Trophoblast cell (in vitro differentiated cells and primary cell): Measurements from ENCODE around the gene ERICH6B.
A peak's percentile ranks its signal among the peaks of the same experiment; 100 is the strongest.

ENCODE experiments used
- DNase-seq, 2 donors: peaks; one replicate each; pipeline ENCODE4 v3.0.0-alpha.2; 2016
- H2AFZ ChIP-seq: 2 replicates; pipeline ENCODE4 v1.6.1; 2013; ENCODE audit warnings: low read length, moderate library complexity, mild to moderate bottlenecking; ENCODE audit not compliant: insufficient read depth, poor library complexity
- H2AK5ac ChIP-seq: 2 replicates; pipeline ENCODE4 v1.6.1; 2013; ENCODE audit warnings: mild to moderate bottlenecking, low read length
- H2BK120ac ChIP-seq: 2 replicates; pipeline ENCODE4 v1.6.1; 2013; ENCODE audit warnings: low read length, mild to moderate bottlenecking, moderate library complexity; ENCODE audit not compliant: insufficient read depth, poor library complexity
- H2BK12ac ChIP-seq: 2 replicates; pipeline ENCODE4 v1.6.1; 2013; ENCODE audit warnings: mild to moderate bottlenecking, low read length, moderate library complexity
- H2BK5ac ChIP-seq: 2 replicates; pipeline ENCODE4 v1.6.1; 2013; ENCODE audit warnings: low read length, low read depth, moderate library complexity, mild to moderate bottlenecking; ENCODE audit not compliant: poor library complexity
- H3K14ac ChIP-seq: 2 replicates; pipeline ENCODE4 v1.6.1; 2013; ENCODE audit warnings: mild to moderate bottlenecking, low read length
- H3K18ac ChIP-seq: 2 replicates; pipeline ENCODE4 v1.6.1; 2013; ENCODE audit warnings: mild to moderate bottlenecking, low read length
- H3K23ac ChIP-seq: 2 replicates; pipeline ENCODE4 v1.6.1; 2013; ENCODE audit warnings: low read length
- H3K27ac ChIP-seq: 2 replicates; pipeline ENCODE4 v1.5.1; 2013; ENCODE audit warnings: low read depth, mild to moderate bottlenecking, inconsistent platforms, low read length, moderate library complexity
- H3K27me3 ChIP-seq: 2 replicates; pipeline ENCODE4 v1.6.1; 2013; ENCODE audit warnings: inconsistent platforms, mild to moderate bottlenecking, low read length, moderate library complexity; ENCODE audit not compliant: insufficient read depth
- H3K36me3 ChIP-seq, 2 experiments: 1 replicate in 1 of 2; 2 replicates in 1 of 2; pipeline ENCODE4 v1.6.1; 2013; ENCODE audit warnings: low read length in 2 of 2, mild to moderate bottlenecking in 2 of 2, moderate library complexity in 1 of 2; ENCODE audit not compliant: insufficient read depth in 2 of 2, control insufficient read depth in 1 of 2
- H3K4ac ChIP-seq: 2 replicates; pipeline ENCODE4 v1.6.1; 2013; ENCODE audit warnings: low read depth, mild to moderate bottlenecking, low read length, moderate library complexity
- H3K4me1 ChIP-seq, 2 experiments: 1 replicate in 1 of 2; 2 replicates in 1 of 2; pipeline ENCODE4 v1.6.1; 2013; ENCODE audit warnings: low read length in 2 of 2, mild to moderate bottlenecking in 2 of 2, moderate library complexity in 1 of 2; ENCODE audit not compliant: insufficient read depth in 2 of 2, control insufficient read depth in 1 of 2
- H3K4me2 ChIP-seq: 2 replicates; pipeline ENCODE4 v1.6.1; 2013; ENCODE audit warnings: inconsistent platforms, mild to moderate bottlenecking, low read length, moderate library complexity
- H3K4me3 ChIP-seq: 2 replicates; pipeline ENCODE4 v1.5.1; 2013; ENCODE audit warnings: mild to moderate bottlenecking, low read depth, low read length, inconsistent platforms
- H3K79me1 ChIP-seq: one replicate; pipeline ENCODE4 v1.6.1; 2013; ENCODE audit warnings: low read length
- H3K79me2 ChIP-seq: 2 replicates; pipeline ENCODE4 v1.6.1; 2013; ENCODE audit warnings: low read length, mild to moderate bottlenecking; ENCODE audit not compliant: control insufficient read depth, insufficient read depth, poor library complexity
- H3K9ac ChIP-seq: 2 replicates; pipeline ENCODE4 v1.6.1; 2013; ENCODE audit warnings: mild to moderate bottlenecking, low read length
- H3K9me3 ChIP-seq: 2 replicates; pipeline ENCODE4 v1.6.1; 2013; ENCODE audit warnings: low read depth, mild to moderate bottlenecking, control low read depth, inconsistent platforms, low read length; ENCODE audit not compliant: insufficient read depth
- H4K12ac ChIP-seq: 2 replicates; pipeline ENCODE4 v1.6.1; 2013; ENCODE audit warnings: low read depth, mild to moderate bottlenecking, low read length, moderate library complexity
- H4K8ac ChIP-seq: 2 replicates; pipeline ENCODE4 v1.6.1; 2013; ENCODE audit warnings: low read depth, mild to moderate bottlenecking, low read length, moderate library complexity
- H4K91ac ChIP-seq: one replicate; pipeline ENCODE4 v1.6.1; 2013; ENCODE audit warnings: low read depth, mild to moderate bottlenecking, low read length, moderate library complexity
- WGBS: extraction: QIAGEN DNeasy Blood & Tissue Kit; methylation state at CpG from one replicate; pipeline ENCODE4 v1.1.7; 2013; ENCODE audit warnings: missing lambda C conversion rate; ENCODE audit not compliant: insufficient read length, insufficient coverage; ENCODE audit errors: extremely low coverage; 5-methylcytosine and 5-hydroxymethylcytosine counted together

The ERICH6B gene

GRCh38 chr13:45564133-45564776 lies 51.3 kb downstream of the ERICH6B start:
- H2BK120ac ChIP-seq, result no peak overlapping the region
- no peak overlapping the region for H3K9ac ChIP-seq
- no peak for DNase-seq

GRCh38 chr13:45554604-45555109 lies 60.9 kb downstream of the ERICH6B start:
- H3K23ac ChIP-seq, result no peak overlapping the region
- no peak overlapping the region for H2BK12ac ChIP-seq
- no peak overlapping the region for H3K9ac ChIP-seq
- no peak overlapping the region for H2BK5ac ChIP-seq
- H3K79me2 ChIP-seq, result no peaks in the 10 kb centered on the region
- no peak overlapping the region for H3K4ac ChIP-seq
- no CpG with 5 or more reads among the region's 4 CpGs for WGBS
- H3K27ac ChIP-seq, result no peak overlapping the region
- no peak overlapping the region for H2AK5ac ChIP-seq
- H3K4me3 ChIP-seq, result no peak overlapping the region
- no peak for DNase-seq
- H3K79me1 ChIP-seq, result no peaks in the 10 kb centered on the region
- no peak overlapping the region for H4K8ac ChIP-seq
- H4K91ac ChIP-seq, result no peak overlapping the region
- no peak overlapping the region for H4K12ac ChIP-seq
- no peak overlapping the region for H2BK120ac ChIP-seq
- no peak overlapping the region for H3K4me2 ChIP-seq
- H2AFZ ChIP-seq, result no peak overlapping the region
- H3K27me3 ChIP-seq, result no peaks in the 10 kb centered on the region
- H3K4me1 ChIP-seq, result no peaks in the 10 kb centered on the region
- no peak overlapping the region for H3K14ac ChIP-seq
- peaks cover 3% of the 10 kb centered on the region for H3K9me3 ChIP-seq
- no peaks in the 10 kb centered on the region for H3K36me3 ChIP-seq
- no peak overlapping the region for H3K18ac ChIP-seq

More at GRCh38 chr13:45564133-45564776, 51.3 kb downstream of the ERICH6B start:
- Histone ChIP-seq H3K4me2 (no peak overlapping the region), H3K18ac (no peak overlapping the region), H2AFZ (no peak overlapping the region), H3K9me3 (peaks cover 6% of the 10 kb centered on the region), H3K79me2 (no peaks in the 10 kb centered on the region), H3K4me1 (no peaks in the 10 kb centered on the region), H3K27ac (no peak overlapping the region), H4K12ac (no peak overlapping the region), H3K36me3 (no peaks in the 10 kb centered on the region), H2BK5ac (no peak overlapping the region), H3K23ac (no peak overlapping the region), H4K8ac (no peak overlapping the region), H2AK5ac (no peak overlapping the region), H3K4me3 (no peak overlapping the region), H4K91ac (no peak overlapping the region), H3K79me1 (no peaks in the 10 kb centered on the region), H3K27me3 (no peaks in the 10 kb centered on the region), H2BK12ac (no peak overlapping the region), H3K14ac (no peak overlapping the region), H3K4ac (no peak overlapping the region)
- WGBS, result no CpG with 5 or more reads among the region's 3 CpGs

- H3K4ac ChIP-seq, result no peak overlapping the region
- H3K14ac ChIP-seq, result no peak overlapping the region
- H3K4me1 ChIP-seq, result peaks cover 0 to 3% of the 10 kb centered on the region in 2 experiments
- no CpG with 5 or more reads among the region's 6 CpGs for WGBS
- no peaks in the 10 kb centered on the region for H3K9me3 ChIP-seq
- no peaks in the 10 kb centered on the region for H3K36me3 ChIP-seq
- H3K4me2 ChIP-seq, result no peak overlapping the region
- no peak overlapping the region for H3K4me3 ChIP-seq
- no peak overlapping the region for H3K18ac ChIP-seq
- no peak overlapping the region for H4K8ac ChIP-seq
- no peak overlapping the region for H3K23ac ChIP-seq
- H4K12ac ChIP-seq, result no peak overlapping the region
- no peaks in the 10 kb centered on the region for H3K79me1 ChIP-seq
- H3K27ac ChIP-seq, result no peak overlapping the region
- H2AFZ ChIP-seq, result peak overlapping the region; percentile 17
- no peaks in the 10 kb centered on the region for H3K27me3 ChIP-seq
- H2BK5ac ChIP-seq, result no peak overlapping the region
- no peak overlapping the region for H2AK5ac ChIP-seq
- H2BK12ac ChIP-seq, result no peak overlapping the region
- H4K91ac ChIP-seq, result no peak overlapping the region
- H2BK120ac ChIP-seq, result no peak overlapping the region
- no peak for DNase-seq
- H3K9ac ChIP-seq, result no peak overlapping the region
- no peaks in the 10 kb centered on the region for H3K79me2 ChIP-seq
Observed at GRCh38 chr13:45548281-45548680, 67.3 kb downstream of the ERICH6B start.

GRCh38 chr13:45546410-45546765 lies 69.2 kb downstream of the ERICH6B start:
- Histone ChIP-seq H4K12ac (no peak overlapping the region), H2AK5ac (no peak overlapping the region)
- WGBS, result no CpG with 5 or more reads among the region's 8 CpGs

More at GRCh38 chr13:45546410-45546765, 69.2 kb downstream of the ERICH6B start:
- H3K27ac ChIP-seq, result no peak overlapping the region
- H3K27me3 ChIP-seq, result no peaks in the 10 kb centered on the region
- no peaks in the 10 kb centered on the region for H3K79me2 ChIP-seq
- H3K9ac ChIP-seq, result no peak overlapping the region
- no peak overlapping the region for H4K8ac ChIP-seq
- H2AFZ ChIP-seq, result no peak overlapping the region
- no peak overlapping the region for H2BK12ac ChIP-seq
- H3K4ac ChIP-seq, result no peak overlapping the region
- H3K9me3 ChIP-seq, result no peaks in the 10 kb centered on the region
- H4K91ac ChIP-seq, result no peak overlapping the region
- no peak overlapping the region for H3K4me2 ChIP-seq
- no peaks in the 10 kb centered on the region for H3K36me3 ChIP-seq
- H3K4me3 ChIP-seq, result no peak overlapping the region
- peaks cover 0 to 3% of the 10 kb centered on the region in 2 experiments for H3K4me1 ChIP-seq
- H2BK5ac ChIP-seq, result no peak overlapping the region
- H3K23ac ChIP-seq, result no peak overlapping the region
- DNase-seq, result peak; percentile 66 to 90
- H3K14ac ChIP-seq, result no peak overlapping the region
- H3K18ac ChIP-seq, result no peak overlapping the region
- no peak overlapping the region for H2BK120ac ChIP-seq
- H3K79me1 ChIP-seq, result no peaks in the 10 kb centered on the region
